ENCODE measurements around the gene PJA2.

The PJA2 gene

DNA sequence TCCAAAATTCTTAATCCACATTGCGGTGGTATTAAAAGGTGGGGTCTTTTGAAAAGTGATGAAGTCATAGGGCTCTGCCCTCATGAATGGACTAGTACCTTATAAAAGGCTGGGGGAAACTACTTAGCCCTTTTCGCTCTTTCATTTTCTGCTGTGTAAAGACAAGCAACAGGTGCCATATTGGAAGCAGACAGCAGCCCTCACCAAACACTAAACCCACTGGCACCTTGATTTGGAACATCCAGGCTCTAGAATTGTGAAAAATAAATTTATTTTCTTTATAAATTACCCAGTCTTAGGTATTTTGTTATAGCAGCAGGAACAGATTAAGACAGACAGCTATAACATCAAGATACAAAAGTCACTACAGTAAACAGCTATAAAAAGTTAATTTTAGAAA lies 12.8 kb downstream of the PJA2 start:
- no peak overlapping the region for H3K4me3 ChIP-seq (replicated peaks; ENCODE audit: low read depth, low read length)
- no peak for DNase-seq (ENCODE audit: low read depth)
- TF ChIP-seq, protein P1, sequence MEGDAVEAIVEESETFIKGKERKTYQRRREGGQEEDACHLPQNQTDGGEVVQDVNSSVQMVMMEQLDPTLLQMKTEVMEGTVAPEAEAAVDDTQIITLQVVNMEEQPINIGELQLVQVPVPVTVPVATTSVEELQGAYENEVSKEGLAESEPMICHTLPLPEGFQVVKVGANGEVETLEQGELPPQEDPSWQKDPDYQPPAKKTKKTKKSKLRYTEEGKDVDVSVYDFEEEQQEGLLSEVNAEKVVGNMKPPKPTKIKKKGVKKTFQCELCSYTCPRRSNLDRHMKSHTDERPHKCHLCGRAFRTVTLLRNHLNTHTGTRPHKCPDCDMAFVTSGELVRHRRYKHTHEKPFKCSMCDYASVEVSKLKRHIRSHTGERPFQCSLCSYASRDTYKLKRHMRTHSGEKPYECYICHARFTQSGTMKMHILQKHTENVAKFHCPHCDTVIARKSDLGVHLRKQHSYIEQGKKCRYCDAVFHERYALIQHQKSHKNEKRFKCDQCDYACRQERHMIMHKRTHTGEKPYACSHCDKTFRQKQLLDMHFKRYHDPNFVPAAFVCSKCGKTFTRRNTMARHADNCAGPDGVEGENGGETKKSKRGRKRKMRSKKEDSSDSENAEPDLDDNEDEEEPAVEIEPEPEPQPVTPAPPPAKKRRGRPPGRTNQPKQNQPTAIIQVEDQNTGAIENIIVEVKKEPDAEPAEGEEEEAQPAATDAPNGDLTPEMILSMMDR (IDR thresholded peaks at IDR 0.05; ENCODE audit: low read length, missing control alignments), result no peak

DNA sequence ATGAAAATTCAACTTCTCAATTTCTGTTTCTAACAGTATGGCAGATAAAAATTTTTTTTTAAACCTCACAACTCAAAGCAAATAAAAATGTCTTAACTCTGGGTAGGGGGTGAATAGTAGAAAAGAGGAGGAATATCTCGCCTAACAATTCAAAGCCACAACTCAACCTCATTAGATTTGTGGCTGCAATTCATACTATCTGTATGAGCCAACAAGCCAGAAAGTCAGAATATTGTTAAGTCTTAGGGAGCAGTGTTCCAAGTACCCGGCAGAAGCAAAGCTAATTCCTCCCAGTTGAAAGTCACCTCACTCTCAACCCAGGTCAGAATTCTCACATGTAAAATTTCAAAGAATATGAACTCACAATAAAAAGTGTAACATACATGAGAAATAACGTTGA lies 15.0 kb downstream of the PJA2 start:
- DNase-seq (ENCODE audit: low read depth), result no peak
- no peak overlapping the region for H3K4me3 ChIP-seq (replicated peaks; ENCODE audit: low read depth, low read length)
- TF ChIP-seq, protein P1 (IDR thresholded peaks at IDR 0.05; ENCODE audit: low read length, missing control alignments), result no peak

DNA sequence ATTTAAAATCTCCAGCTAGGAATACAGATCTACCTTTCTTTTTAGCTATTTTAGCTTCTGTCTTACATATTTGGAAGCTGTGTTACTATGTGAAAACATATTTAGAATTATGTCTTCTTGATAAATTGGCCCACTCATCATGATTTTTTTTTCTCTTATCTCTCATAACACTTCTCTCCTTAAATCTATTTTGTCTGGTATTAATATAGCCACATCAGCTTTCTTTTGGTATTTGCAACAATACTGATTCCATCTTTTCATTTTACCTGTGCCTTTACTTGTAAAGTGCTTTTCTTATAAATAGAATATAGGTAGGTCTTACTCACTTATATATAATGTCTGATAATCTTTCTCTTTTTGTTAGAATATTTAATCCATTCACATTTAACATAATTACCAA lies 19.6 kb downstream of the PJA2 start:
- TF ChIP-seq, protein P1 (IDR thresholded peaks at IDR 0.05; ENCODE audit: low read length, missing control alignments), result no peak
- H3K4me3 ChIP-seq (replicated peaks; ENCODE audit: low read depth, low read length), result no peak overlapping the region
- no peak for DNase-seq (ENCODE audit: low read depth)

DNA sequence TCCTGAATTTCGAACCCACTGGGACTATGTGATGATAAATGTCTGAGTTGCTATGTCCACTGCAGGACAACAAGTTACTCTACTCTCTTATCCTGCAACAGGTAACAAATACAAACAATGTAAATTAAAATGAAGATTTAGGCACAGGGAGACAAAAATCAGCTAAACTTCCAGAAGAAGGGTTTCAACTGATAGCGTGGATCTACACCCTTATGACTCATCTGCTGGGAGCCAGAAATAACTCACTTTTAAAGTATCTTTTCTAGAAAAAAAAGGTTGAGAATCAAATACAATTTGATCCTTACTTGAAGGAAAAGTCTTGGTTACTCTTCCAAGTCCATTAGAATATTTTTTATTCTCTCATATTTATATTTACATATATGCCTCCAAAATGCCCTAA lies 21.4 kb downstream of the PJA2 start:
- H3K4me3 ChIP-seq (replicated peaks; ENCODE audit: low read depth, low read length), result no peak overlapping the region
- DNase-seq (ENCODE audit: low read depth), result peak; percentile 25
- TF ChIP-seq, protein P1 (IDR thresholded peaks at IDR 0.05; ENCODE audit: low read length, missing control alignments), result no peak

DNA sequence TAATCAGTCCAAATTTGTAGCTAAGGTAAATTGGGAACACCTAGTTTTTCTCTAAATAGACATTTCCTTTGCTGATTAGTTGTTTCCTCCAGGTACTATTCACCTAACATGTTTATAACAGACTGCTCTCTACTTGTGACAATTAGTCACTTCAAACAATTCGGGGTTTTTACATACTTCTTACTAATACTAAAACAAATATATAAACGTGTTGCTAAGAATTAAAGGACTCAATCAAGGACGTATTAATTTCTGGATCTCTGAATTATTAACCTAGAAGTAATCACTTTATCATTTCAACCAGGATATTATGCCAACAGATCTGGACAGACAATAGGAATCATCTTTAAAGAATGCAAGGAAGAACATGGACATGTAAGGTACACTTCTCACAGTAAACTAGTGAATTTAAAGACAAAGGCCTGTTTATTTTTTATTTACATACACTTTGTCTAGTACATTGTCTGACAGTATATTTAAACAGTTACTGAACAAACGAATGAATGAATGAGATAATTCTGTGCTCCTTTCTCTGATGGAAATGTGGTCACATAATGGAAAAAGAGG lies 22.3 kb downstream of the PJA2 start:
- DNase-seq (ENCODE audit: low read depth), result no peak
- TF ChIP-seq, protein P1 (IDR thresholded peaks at IDR 0.05; ENCODE audit: low read length, missing control alignments), result no peak
- no peak overlapping the region for H3K4me3 ChIP-seq (replicated peaks; ENCODE audit: low read depth, low read length)

DNA sequence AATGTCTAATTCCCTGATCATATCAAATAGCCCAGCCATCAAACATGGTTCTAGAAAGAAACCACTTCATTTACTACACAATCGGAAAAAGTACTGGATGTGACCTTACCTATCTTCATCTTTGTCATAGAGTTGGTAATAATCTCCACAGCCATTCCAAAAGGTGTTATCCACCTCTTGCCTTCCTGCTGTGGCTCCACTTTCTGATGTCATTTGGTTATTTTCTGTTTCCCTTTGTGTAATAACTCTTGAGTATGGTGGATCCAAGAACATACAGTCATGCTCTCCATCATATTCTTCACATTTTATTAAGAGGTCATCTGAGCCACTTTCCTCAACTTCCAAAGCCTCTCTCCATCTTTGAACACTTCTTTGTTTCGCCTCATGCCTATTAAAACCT lies 31.7 kb downstream of the PJA2 start:
- TF ChIP-seq, protein P1 (IDR thresholded peaks at IDR 0.05; ENCODE audit: low read length, missing control alignments), result no peak
- H3K4me3 ChIP-seq (replicated peaks; ENCODE audit: low read depth, low read length), result no peak overlapping the region
- no peak for DNase-seq (ENCODE audit: low read depth)

DNA sequence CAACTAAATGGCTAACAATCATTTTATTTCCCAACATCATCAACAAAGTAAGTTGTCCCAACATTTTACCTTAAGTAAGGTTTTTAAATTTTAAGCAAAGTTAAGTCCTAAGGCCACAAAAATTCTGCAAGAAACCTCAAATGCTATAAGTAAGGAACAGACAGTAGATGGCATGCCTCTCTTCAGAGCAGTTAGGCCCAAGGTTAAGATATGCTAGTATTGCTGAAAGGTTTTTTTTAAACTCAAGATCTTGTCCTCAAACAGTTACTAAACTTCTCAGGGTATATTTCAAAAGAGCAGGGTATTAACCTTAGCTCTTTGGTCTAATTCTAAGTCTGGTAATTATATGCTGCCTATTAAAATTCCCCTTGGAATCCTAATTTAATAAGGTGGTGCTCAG lies 35.1 kb downstream of the PJA2 start:
- DNase-seq (ENCODE audit: low read depth), result no peak
- no peak overlapping the region for H3K4me3 ChIP-seq (replicated peaks; ENCODE audit: low read depth, low read length)
- TF ChIP-seq, protein P1 (IDR thresholded peaks at IDR 0.05; ENCODE audit: low read length, missing control alignments), result peak; percentile 15
